ENCODE data around the gene WFDC1.
A peak's percentile ranks its signal among the peaks of the same experiment; 100 is the strongest.

The WFDC1 gene

GRCh38 chr16:84303516-84303915 lies 8.8 kb downstream of the WFDC1 start:
- no peak for DNase-seq

- DNase-seq: no peak
Observed at GRCh38 chr16:84306564-84306963, 11.9 kb downstream of the WFDC1 start.

GRCh38 chr16:84307209-84307954 lies 12.7 kb downstream of the WFDC1 start:
- no peak for DNase-seq

DNA sequence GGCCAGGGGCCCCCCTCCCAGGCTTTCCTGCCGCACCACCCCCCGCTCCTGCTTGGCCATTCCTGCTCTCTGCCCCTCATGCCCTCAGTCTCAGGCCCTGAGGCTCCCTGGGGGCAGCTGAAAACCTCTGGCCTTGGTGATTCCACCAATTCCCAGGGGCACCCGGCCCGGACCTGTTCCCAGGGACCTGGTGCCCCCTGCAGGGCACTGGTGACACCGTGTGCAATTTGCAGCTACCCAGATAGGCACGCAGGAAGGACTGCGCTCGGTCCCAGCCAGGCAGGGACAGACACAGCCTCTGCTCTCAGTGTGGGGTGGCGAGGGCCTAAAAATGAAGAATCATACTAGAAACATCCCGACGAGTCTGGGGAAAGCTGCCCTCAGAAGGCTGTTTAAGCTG lies 13.4 kb downstream of the WFDC1 start:
- peak; percentile 13 for DNase-seq

DNA sequence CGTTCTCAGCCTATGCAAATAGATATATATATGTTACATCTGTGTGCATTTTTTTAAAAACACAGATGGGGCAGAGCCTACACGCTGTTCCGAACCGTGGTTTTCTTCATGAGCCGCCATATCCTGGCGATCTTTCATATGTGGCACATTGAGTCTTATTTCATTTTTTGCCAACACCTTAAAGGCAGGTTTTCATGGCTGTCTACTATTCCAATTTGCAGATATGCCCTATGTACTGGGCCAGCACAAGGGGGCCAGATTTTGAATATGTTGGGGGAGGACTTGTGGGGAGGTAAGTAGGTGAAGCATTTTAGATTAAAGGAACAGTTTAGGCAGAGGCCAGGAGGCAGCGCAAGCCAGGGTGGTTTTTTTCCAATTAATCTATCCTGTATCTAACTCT lies 16.0 kb downstream of the WFDC1 start:
- no peak for DNase-seq

DNA sequence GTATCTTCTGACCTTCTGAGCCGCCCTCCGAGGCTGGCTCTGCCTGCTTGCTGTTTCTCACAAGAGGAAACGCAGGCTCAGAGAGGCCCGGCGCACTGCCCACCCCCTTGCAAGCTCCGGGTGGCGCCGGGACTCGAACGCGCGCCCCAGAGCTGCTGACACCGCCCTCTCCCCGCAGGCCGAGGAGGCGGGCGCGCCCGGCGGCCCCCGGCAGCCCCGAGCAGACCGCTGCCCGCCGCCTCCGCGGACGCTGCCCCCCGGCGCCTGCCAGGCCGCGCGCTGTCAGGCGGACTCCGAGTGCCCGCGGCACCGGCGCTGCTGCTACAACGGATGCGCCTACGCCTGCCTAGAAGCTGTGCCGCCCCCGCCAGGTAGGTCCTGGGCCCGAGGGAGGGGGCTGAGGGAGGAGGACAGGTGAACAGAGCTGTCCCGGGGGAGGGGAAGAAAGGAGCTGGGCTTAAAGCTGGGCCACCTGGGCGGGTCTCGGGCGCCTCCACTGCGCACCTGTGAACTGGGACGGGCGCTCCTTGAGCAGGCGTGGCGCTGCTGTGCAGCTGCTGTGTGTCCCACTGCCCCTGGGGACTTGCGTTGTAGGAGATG lies 18.2 kb downstream of the WFDC1 start:
- peak; percentile 34 for DNase-seq

DNA sequence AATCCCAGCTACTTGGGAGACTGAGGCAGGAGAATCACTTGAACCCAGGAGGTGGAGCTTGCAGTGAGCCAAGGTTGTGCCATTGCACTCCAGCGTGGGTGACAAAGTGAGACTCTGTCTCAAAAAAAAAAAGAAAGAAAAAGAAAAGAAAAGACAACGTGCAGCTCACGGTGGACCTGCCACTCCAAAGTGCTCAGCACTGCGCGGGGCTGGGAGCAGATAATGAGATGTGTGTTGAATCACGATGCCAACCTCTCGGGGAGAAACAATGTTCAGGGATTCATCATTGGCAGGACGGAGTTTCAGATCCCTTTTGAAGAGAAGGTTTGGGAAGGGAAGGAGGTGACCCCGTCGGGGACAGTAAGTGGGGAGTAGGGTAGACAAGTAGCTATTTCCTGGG lies 19.2 kb downstream of the WFDC1 start:
- DNase-seq: no peak

DNA sequence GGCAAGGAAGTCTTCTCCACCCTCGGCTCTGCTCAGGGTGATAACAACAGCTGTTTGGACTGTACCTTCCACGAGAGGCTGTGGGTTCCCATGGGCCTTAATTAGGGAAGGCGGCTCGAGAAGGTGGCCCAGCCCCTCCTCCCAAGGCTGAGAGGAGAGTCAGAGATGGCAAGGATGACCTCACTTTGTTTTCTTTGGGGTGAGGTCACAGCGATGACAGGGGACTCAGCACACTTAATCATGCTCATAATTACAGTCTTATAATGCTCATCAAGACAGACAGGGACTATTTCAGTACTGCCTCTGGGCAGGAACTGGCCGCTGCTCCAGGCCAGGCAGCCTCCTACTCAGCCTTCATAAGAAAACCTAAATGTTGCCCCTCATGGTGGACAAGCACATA lies 19.7 kb downstream of the WFDC1 start:
- DNase-seq: no peak

GRCh38 chr16:84314814-84315213 lies 20.1 kb downstream of the WFDC1 start:
- DNase-seq: no peak

- DNase-seq: no peak
Observed at GRCh38 chr16:84315422-84315821, 20.7 kb downstream of the WFDC1 start.

DNA sequence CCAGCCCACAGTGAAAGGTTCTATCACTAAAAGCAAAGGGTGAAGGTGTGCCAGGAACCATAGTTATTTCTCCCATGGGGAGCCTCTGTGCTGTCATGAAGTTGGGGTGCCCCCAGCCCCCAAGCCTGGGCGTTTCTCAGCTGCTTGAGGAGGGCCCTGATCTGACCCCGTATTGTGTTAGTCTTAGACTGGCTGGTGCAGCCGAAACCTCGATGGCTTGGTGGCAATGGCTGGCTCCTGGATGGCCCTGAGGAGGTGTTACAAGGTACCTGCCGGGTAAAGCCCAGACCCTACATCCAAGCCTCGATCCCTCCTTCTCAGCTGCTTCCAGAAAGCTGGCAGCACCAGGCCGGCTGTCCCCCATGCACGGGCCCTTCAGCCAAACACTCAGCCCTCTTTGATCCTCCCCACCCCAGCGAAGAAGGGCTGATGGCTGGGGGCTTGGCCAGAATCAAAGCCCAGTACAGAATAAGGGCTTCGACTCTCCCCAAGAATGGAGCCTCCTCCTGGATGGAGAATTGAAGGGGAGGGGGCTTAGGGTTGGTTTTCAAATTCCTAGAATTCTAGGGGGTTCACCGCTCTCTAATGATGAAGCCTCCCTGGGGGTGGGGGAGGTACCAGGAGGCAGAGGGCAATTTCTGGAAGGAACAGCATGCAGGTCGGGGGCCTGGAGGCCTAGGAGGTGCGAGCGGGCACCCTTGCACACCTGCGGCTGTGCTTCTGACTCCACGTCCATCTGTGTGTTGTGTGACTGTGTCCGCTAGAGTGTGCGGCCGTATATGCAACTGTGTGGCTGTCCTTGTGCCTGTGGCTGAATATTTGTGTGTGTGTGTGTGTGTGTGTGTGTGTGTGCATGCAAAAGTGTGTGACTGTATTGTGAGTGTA lies 23.7 kb downstream of the WFDC1 start:
- no peak for DNase-seq

- DNase-seq: no peak
Observed at GRCh38 chr16:84319146-84319760, 24.6 kb downstream of the WFDC1 start.

DNA sequence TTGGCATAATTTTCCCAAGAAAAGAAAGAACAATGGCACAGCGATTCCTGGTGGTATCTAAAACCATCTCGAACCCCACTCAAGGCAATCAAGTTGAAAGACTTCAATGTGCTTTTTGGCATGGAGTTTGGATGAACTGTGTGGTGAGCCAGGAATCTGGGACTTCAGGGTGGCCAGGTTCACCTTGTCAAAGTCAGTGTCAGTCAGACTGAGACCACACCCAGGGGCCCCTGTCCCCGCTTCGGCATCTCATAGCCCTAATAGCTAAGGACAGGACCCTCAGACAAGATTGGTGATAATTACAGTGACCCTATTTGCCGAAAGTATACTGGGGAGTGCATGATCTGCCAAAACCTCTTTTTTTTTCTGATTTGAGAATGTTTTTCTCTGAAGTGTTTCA lies 25.8 kb downstream of the WFDC1 start:
- no peak for DNase-seq

- DNase-seq: no peak
Observed at GRCh38 chr16:84321932-84322331, 27.3 kb downstream of the WFDC1 start.

- DNase-seq: no peak
Observed at GRCh38 chr16:84322749-84323148, 28.1 kb downstream of the WFDC1 start.

DNA sequence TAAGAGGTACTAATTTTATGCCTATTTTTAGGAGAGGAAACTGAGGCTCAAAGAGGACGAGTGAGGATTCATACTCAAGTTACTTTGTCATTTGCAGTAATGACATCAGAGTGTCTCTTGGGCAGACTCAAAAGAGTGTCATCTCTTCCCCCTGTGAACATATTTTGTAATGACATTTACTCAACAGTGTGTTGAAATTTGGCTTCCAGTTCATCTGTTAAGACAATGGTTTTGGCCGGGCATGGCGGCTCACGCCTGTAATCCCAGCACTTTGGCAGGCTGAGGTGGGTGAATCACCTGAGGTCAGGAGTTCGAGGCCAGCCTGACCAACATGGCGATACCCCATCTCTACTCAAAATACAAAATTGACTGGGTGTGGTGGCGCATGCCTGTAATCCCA lies 28.9 kb downstream of the WFDC1 start:
- no peak for DNase-seq

DNA sequence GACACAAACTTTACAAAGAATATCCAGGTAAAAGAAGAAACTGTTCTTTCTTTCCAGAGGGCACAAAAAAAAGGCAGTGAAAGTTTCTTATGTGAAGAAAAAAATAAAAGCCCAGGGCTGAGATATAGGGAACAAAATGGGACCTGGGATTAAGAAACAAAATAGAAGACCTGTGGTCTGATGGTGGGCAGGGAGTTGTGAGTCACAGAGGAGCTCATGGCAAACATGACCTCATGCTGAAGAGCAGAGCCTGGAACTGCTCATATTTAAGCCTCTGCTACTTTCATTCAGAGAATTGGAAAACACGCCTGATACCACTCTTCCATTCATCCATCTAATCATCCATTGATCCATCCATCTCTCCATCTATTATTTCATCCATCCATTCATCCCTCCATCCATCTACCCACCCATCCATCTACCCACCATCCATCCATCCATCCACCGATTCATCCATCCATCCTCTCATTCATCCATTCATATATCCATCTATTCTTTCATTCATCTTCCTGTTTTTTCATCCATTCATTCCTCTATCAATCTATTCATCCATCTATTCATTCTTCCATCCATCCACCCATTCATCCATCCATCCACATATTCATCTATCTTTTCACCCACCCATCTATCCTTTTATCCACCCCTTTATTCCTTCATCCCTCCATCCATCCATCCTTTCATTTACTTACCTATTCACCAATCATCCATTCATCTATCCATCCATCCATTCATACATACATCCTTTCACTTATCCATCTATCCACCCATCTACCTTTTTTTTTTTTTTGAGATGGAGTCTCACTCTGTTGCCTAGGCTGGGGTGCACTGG lies 30.0 kb downstream of the WFDC1 start:
- DNase-seq: no peak

- no peak for DNase-seq
Observed at GRCh38 chr16:84326545-84326944, 31.9 kb downstream of the WFDC1 start.

- DNase-seq: no peak
Observed at GRCh38 chr16:84327926-84328505, 33.3 kb downstream of the WFDC1 start.

DNA sequence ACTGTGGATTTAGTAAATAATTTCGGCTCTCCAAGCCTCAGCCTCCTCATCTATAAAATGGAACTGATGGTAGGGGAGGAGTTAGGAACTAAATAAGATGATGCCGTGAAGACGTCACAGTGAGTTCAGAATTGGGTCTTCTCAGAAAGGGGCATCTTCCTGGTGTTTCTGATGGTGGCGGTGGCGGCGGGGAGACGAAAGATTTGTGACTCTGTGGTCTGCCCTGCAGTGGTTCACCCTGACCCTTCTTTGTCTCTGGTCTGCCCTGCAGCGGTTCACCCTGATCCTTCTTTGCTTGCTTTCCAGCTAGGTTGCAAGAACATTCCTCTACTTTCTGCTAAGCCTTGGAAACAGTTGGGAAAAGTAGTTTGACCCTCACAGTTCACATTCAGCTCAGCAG lies 34.3 kb downstream of the WFDC1 start:
- no peak for DNase-seq

DNA sequence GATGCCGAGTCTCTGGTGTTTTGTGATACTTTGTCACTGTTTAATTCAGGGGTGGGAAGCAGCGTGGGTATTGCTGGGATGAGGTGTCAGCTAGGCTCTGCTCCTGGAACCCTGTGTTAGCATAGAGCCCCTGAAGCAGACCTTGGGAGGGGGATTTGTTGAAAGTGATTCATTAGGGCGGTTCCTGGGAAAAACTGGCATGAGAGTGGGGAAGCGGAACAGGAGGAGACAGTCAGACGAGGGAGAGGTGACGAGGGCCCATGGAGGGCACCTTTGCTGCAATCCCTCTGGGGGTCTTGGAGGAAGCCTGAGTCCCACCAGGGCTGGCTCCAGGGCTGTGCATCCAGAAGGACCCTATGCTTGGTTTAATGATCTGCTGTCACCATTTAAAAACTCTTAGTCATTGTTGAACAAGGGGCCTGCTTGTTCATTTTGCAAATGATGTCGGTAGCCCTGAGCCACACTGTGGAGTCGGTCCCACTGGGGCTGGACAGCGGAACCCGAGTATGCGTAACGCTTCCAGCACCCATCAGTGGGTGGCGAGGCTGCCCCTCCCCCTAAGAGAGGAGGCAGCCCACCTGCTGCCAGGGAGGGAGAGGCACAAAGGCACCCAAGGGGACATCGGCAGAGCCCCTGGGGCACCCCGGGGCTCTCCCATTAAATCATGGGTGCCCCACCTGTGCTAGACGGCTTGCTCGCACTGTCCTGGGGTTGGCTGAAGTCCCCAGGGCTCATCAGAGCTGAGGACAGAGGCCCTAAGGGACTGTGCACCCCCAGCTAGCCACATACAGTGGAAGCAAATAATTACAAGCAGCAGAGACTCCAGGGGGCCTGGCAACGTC lies 35.4 kb downstream of the WFDC1 start:
- no peak for DNase-seq

All from NCI-H2107 (cell line).